Fibroblast of skin of right quadriceps (primary cell): ENCODE results near the gene PERM1.
"Not testable (repeated sequence)": the region's sequence is repeated elsewhere in the genome, so short reads cannot be mapped to it uniquely, and the experiment has no call there.

Experiments used
- DNase-seq: peaks from one replicate; pipeline ENCODE4 v3.0.0-alpha.2; 2013

Gene PERM1

GRCh38 chr1:981955-982558 lies at the start of gene PERM1:
Gene PERM1 (minus strand): TSS chr1:982093. CDS start chr1:981029, 1,064 bp downstream.
- DNase-seq: no peak

GRCh38 chr1:1030867-1031658 lies 49.2 kb upstream of the PERM1 start:
- not testable (repeated sequence) for DNase-seq

- no peak for DNase-seq
Measured at GRCh38 chr1:1027791-1028190, 45.9 kb upstream of the PERM1 start.

- DNase-seq: no peak
Measured at GRCh38 chr1:1026599-1027413, 44.9 kb upstream of the PERM1 start.

GRCh38 chr1:1025730-1026129 lies 43.8 kb upstream of the PERM1 start:
- no peak for DNase-seq

GRCh38 chr1:1024771-1025699 lies 43.1 kb upstream of the PERM1 start:
- DNase-seq: peak; percentile 56

- no peak for DNase-seq
Measured at GRCh38 chr1:1024149-1024770, 42.4 kb upstream of the PERM1 start.

GRCh38 chr1:1023700-1024099 lies 41.8 kb upstream of the PERM1 start:
- no peak for DNase-seq

- DNase-seq: no peak
Measured at GRCh38 chr1:1022302-1023009, 40.6 kb upstream of the PERM1 start.

GRCh38 chr1:1021920-1022259 lies 40.0 kb upstream of the PERM1 start:
- no peak for DNase-seq

- peak; percentile 83 for DNase-seq
Measured at GRCh38 chr1:1021010-1021919, 39.4 kb upstream of the PERM1 start.

GRCh38 chr1:1020415-1021009 lies 38.6 kb upstream of the PERM1 start:
- DNase-seq: no peak

- no peak for DNase-seq
Measured at GRCh38 chr1:1020000-1020404, 38.1 kb upstream of the PERM1 start, which contains the start of gene AGRN. Gene AGRN (plus strand): TSS chr1:1020120. CDS start chr1:1020173, 53 bp downstream.

- DNase-seq: peak; percentile 86
Measured at GRCh38 chr1:1019122-1019999, 37.5 kb upstream of the PERM1 start.

- DNase-seq: not testable (repeated sequence)
Measured at GRCh38 chr1:1018321-1018685, 36.4 kb upstream of the PERM1 start.

GRCh38 chr1:1017397-1018320 lies 35.8 kb upstream of the PERM1 start:
- not testable (repeated sequence) for DNase-seq
